ENCODE results near the gene CHD3.
"Not testable (repeated sequence)": the region's sequence is repeated elsewhere in the genome, so short reads cannot be mapped to it uniquely, and the experiment has no call there.

Gene CHD3

GRCh38 chr17:7849751-7850504 is 38.7 kb upstream of the CHD3 start:
- no peak for DNase-seq

DNA sequence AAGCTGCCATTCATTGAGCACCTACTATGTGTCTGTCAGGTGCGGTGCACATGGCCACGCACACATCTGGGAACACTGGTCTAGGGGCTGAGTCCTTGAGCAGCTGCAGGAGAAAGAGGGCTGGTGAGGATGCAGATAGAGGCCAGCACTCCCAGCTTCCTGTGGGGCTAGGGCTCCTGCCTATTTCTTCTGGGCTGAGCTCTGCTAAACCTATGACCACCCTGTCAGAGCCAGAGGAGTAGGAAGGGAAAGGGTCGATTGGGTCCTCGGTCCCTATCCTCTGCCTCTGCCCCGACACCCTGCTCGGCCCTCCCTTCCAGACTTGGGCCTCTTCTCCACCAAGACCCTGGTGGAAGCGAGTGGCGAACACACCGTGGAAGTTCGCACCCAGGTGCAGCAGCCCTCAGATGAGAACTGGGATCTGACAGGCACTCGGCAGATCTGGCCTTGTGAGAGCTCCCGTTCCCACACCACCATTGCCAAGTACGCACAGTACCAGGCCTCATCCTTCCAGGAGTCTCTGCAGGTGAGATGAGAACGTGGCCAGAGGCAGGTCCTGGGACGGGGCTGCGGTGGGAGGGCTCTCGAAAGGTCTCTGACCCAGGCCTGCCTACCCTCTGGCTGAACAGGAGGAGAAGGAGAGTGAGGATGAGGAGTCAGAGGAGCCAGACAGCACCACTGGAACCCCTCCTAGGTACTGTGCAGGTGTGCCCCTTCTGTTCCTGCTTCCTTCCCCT is 37.7 kb upstream of the CHD3 start:
- DNase-seq: peak in 1 of 5 experiments; percentile 1

DNA sequence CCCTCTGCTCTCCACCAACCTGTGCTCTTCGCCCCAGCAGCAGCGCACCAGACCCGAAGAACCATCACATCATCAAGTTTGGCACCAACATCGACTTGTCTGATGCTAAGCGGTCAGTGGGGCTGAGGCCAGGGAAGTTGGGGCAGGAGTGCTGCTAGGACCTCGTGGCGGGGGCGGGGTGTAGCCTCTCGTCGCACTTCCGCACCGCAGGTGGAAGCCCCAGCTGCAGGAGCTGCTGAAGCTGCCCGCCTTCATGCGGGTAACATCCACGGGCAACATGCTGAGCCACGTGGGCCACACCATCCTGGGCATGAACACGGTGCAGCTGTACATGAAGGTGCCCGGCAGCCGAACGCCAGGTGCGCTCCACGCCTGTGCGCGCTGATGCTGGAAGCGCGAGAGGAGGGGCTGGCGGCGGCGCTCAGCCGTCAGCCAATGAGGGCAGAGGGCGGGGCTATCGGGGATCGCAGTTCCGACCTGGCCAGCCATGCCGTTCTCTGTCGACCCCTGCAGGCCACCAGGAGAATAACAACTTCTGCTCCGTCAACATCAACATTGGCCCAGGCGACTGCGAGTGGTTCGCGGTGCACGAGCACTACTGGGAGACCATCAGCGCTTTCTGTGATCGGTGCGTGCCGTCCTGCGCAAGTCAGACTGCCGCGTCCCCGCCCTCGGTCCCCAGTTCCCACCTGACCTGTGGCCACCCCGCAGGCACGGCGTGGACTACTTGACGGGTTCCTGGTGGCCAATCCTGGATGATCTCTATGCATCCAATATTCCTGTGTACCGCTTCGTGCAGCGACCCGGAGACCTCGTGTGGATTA is 36.9 kb upstream of the CHD3 start:
- peak; percentile 86 to 95 (median 91) for DNase-seq

GRCh38 chr17:7852262-7852670 is 36.3 kb upstream of the CHD3 start:
- no peak for DNase-seq

GRCh38 chr17:7852919-7853690 is 35.5 kb upstream of the CHD3 start:
- DNase-seq: peak in 1 of 5 experiments; percentile 22

DNA sequence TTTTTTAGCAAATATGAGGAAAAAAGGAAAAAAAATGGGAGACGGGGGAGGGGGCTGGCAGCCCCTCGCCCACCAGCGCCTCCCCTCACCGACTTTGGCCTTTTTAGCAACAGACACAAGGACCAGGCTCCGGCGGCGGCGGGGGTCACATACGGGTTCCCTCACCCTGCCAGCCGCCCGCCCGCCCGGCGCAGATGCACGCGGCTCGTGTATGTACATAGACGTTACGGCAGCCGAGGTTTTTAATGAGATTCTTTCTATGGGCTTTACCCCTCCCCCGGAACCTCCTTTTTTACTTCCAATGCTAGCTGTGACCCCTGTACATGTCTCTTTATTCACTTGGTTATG is 34.9 kb upstream of the CHD3 start:
- no peak for DNase-seq

- DNase-seq: no peak
These were observed 34.4 kb upstream of the CHD3 start for GRCh38 chr17:7854078-7854777.

DNA sequence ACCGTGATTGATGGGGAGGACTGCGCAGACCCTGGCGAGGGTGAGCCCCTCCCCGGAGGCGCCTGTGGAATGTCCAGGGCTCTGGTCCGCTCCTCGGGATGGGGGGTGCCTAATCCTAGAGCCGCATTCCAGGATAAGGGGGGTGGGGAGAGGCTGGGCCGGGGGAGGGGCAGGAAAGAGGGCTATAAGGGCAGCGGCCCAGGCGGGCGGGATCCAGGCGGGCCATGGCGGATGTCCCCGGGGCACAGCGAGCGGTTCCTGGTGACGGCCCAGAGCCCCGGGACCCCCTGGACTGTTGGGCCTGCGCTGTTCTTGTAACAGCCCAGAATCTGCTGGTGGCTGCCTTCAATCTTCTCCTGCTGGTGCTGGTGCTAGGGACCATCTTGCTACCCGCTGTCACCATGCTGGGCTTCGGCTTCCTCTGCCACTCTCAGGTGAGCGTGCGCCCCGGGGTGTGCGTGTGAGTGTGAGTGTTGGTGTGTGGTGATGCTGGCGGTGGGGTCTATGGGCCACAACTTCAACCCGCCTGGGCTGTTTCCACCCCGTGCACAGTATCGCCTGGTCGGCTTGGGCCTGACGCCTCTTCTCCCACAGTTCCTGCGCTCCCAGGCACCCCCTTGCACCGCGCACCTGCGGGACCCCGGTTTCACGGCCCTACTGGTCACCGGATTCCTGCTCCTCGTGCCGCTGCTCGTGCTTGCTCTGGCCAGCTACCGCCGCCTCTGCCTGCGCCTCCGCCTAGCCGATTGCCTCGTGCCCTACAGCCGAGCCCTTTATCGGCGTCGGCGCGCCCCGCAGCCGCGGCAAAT is 33.5 kb upstream of the CHD3 start, which contains the start of gene TMEM88:
Gene TMEM88 (plus strand): TSS at position 216 of the 809 bp plus-strand sequence. CDS start 9 bp downstream, at position 225.
- peak in 1 of 5 experiments; percentile 7 for DNase-seq

GRCh38 chr17:7855660-7856010 is 33.0 kb upstream of the CHD3 start:
- DNase-seq: no peak

DNA sequence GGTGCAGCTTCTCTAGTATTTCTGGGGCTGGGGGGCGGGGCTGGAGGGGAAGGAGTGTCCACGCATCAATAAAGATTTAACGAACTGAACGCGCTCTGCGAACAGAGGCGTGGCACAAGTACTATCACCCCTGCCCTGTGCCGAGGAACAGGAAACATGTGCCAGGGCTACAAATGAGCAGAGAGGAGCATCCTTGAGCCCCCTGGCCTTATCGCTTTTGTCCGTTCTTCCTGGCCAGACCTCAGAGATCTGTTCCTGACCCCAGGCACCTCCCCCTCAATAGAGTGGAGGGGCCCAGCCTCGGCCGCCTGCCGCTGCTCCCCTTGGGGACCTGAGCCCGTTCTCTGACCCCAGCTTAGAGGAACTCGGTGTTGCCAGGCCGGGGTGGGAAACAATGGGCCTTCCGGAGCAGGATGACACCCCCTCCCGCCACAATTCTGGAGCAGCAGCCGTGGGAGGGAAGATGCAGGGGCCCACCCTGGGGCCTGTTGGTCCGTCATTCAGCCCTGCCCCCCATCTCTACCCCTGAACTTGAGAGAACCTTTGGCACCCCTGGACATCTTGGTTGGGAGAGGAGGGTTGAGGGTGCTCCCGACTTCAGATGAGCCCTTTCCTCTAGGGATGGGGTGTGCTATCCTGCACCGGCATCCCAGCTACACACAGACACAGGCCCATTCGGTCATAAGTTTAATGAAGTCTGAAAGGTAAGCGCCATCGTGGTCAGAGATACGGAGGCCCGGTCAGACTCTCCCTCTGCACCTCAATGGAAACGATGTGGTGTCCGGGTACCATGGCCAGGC is 32.4 kb upstream of the CHD3 start:
- DNase-seq: peak in 2 of 5 experiments; percentile 6 to 84

DNA sequence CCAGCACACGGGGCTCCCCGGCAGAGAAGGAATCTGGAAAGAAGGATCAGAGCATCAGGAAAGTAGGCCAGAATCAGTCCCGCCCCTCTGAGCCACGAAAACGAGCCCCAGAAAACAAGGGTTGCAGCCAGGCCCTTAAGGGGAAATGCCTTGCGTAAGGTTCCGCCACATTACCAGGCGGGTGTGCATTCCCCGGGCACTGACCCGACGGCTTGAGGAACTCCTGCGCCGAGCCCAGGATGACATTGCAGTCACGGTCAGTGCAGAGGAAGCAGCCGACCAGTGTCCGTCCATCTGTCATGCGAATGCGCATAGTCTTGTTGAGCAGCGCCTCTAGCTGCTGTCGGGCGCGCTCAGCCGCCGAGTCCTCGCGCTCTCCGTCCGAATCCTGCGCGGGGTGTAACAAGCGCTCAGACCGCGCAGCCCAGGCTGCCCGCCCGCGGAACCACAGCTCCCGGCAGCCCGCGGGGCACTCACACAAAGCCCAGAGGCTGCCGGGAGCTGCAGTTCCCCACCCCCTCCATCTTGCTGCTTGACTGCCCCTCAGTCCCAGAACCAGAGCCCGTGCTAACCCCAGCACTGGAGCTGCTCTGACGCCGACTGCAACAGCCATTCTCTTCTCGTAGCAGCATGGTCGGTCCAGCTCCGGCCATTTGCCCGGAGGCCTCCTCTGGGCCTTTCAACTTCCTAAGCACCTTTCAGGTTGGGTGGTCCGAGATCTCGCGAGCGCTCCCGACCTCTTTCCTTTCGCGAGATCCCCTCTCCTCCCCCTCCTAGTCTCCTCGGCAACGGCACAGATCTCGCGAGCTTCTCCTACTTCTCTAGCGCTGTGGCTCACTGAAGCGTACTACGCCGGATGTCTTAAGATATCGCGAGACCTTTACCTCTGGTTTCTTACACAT is 31.5 kb upstream of the CHD3 start, which contains the start of gene NAA38:
Gene NAA38 (minus strand): TSS at position 749 of the 902 bp plus-strand sequence. CDS start 96 bp downstream, at position 653.
- DNase-seq: peak; percentile 74 to 99 (median 92)

- peak; percentile 58 to 94 (median 84) for DNase-seq
These were observed 30.7 kb upstream of the CHD3 start, which contains the start of gene CYB5D1 for GRCh38 chr17:7857713-7858521. Gene CYB5D1, plus strand, starts transcription at chr17:7858003. Its CDS starts 132 bp downstream, at chr17:7858135.

DNA sequence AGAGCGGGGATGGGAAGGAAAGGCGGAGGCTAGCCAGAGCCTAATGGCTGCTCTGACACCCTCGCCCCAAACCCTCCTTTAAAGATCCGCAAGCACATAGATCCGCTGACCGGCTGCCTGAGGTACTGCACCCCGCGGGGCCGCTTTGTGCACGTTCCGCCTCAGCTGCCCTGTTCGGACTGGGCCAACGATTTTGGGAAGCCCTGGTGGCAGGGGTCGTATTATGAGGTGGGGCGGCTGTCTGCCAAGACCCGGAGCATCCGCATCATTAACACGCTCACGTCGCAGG is 30.1 kb upstream of the CHD3 start:
- DNase-seq: peak in 2 of 5 experiments; percentile 32 to 35

- no peak for DNase-seq
These were observed 29.6 kb upstream of the CHD3 start for GRCh38 chr17:7859028-7859427.

- peak in 2 of 5 experiments; percentile 38 to 43 for DNase-seq
These were observed 25.7 kb upstream of the CHD3 start for GRCh38 chr17:7862692-7863437.

- not testable (repeated sequence) for DNase-seq
These were observed 24.2 kb upstream of the CHD3 start for GRCh38 chr17:7864384-7864783.

DNA sequence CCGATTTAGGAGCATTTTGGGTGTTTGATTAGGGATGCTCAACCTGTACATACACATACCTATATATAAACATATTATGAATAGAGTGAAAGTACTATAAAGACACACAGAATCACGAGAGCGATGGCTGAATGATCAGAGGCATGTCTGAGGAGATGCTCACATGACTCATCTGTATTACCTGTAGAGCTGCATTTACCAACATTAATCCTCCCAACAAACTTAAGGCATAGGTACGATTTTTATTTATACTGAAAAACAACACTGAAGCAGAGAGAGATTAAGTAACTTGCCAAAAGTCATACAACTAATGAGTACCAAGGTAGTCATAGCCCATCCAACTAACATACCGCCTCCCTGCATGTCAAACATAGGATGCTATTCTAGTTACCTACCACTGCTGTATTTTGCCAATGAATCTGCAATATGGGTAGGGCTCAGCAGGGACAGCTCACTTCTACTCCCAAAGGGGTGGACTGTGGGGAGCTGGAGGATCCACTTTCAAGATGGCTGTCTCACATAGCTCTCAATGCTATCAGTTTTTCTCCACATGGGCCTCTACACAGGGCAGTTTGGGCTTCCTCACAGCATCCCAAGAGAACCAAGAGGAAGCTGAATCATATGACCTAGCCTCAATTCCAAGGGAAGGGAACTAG is 23.5 kb upstream of the CHD3 start:
- DNase-seq: no peak

Data from T-helper 2 cell (primary cell).